ENCODE data around the gene AHDC1. TPM values are rescaled to one million over a fixed set of nuclear protein-coding genes. Genes with fewer than 3 reads are reported as not detected.

AHDC1 gene
- total and polyA plus RNA-seq, 10 of the 15 experiments (the other 5 are each of a cell fraction or from before 2014, with no cell fraction given): 0.21 to 13.0 (median 1.4) TPM

GRCh38 chr1:27600498-27601175 lies 3.3 kb downstream of the AHDC1 start:
- RAD21 ChIA-PET (ENCODE audit: unreplicated experiment): interaction anchor here (0.6 to 11.0 kb wide), 14 partner anchors 25 to 300 kb away, joined by 3 to 181 read pairs (median 5); no protein-coding TSS in a partner anchor
- Histone ChIP-seq H3K36me3 (ENCODE audit: control insufficient read depth in 2 of 2, insufficient read depth in 2 of 2, low read length in 1 of 2) (no peaks in the 10 kb centered on the region; a peak in 2 of 4 replicates), H3K27me3 (replicated peaks in 1 of 2; ENCODE audit: control insufficient read depth in 2 of 2, insufficient read depth in 2 of 2, low read length in 1 of 2) (no peaks in the 10 kb centered on the region), H3K9me3 (replicated peaks; ENCODE audit: control insufficient read depth, insufficient read depth, low read length) (no peaks in the 10 kb centered on the region), H3K27ac (ENCODE audit: control insufficient read depth, insufficient read depth) (no peak overlapping the region), H2AFZ (ENCODE audit: control insufficient read depth, low read depth, low read length) (no peak overlapping the region), H4K20me1 (ENCODE audit: control insufficient read depth, insufficient read depth) (0 out of 2 replicates have a peak, but pooled peaks cover 3% of the 10 kb centered on the region), H3K79me2 (ENCODE audit: control insufficient read depth, insufficient read depth, low read length) (peaks cover 1% of the 10 kb centered on the region), H3K4me2 (ENCODE audit: control insufficient read depth, insufficient read depth) (no peak overlapping the region), H3K4me1 (ENCODE audit: control insufficient read depth, insufficient read depth, low read length) (peaks cover 46% of the 10 kb centered on the region), H3K9ac (ENCODE audit: control insufficient read depth, insufficient read depth, low read length) (no peak overlapping the region), H3K4me3 (no peak overlapping the region)
- no TSS peak for BruUV-seq (replicated peaks)
- in situ Hi-C loops (cut with MboI): no loop called here
- 67% methylated on average over 3 of the region's 3 CpGs for WGBS (ENCODE audit: insufficient coverage, insufficient replicate concordance, low lambda C conversion rate, missing lambda C conversion rate)
- ATAC-seq: no peak; the same call in 2 of the 3 replicates
- SMC1A ChIA-PET (ENCODE audit: uncharacterized antibody, unreplicated experiment): interaction anchor here (0.8 to 4.0 kb wide), 22 partner anchors 7 to 303 kb away, joined by 3 to 42 read pairs (median 4); no protein-coding TSS in a partner anchor
- POLR2A ChIA-PET: interaction anchor here (0.5 to 1.6 kb wide), 9 partner anchors 9 to 263 kb away, joined by 3 to 8 read pairs (median 4); no protein-coding TSS in a partner anchor
- CTCF ChIA-PET: interaction anchor here (0.8 to 10.4 kb wide), 18 partner anchors 13 to 306 kb away, joined by 3 to 155 read pairs (median 5); no protein-coding TSS in a partner anchor
- intact Hi-C loops (cut with micrococcal nuclease; ENCODE audit: unreplicated experiment): loop anchor here (10.0 kb wide), 1 partner anchor 116 kb away; no protein-coding TSS in a partner anchor
- no peak for TF ChIP-seq MYB (IDR thresholded peaks at IDR 0.05; ENCODE audit: borderline replicate concordance, low read depth, low read length)
- TF ChIP-seq NFYB (IDR thresholded peaks at IDR 0.05; ENCODE audit: insufficient read depth, low read depth, low read length): peak; percentile 80
- TF ChIP-seq RAD51 (IDR thresholded peaks at IDR 0.05): no peak
- TF ChIP-seq CREM (IDR thresholded peaks at IDR 0.05; ENCODE audit: low read depth): no peak
- TF ChIP-seq SP1 (IDR thresholded peaks at IDR 0.05; ENCODE audit: low read depth, low read length): peak; percentile 51
- TF ChIP-seq PBX3 (IDR thresholded peaks at IDR 0.05; ENCODE audit: insufficient replicate concordance, low read depth, low read length): peak; percentile 77
- TF ChIP-seq TCF12 (IDR thresholded peaks at IDR 0.05; ENCODE audit: low read depth, low read length): no peak
- TF ChIP-seq PKNOX1 (IDR thresholded peaks at IDR 0.05): peak; percentile 93
- no peak for FAIRE-seq
- no peak for DNase-seq (ENCODE audit: low read depth, low spot score)
